HEK293T (cell line): ENCODE results near the gene RASA3.

ENCODE experiments used
- CTCF ChIA-PET: fragments of 350-600 bp; formaldehyde crosslinking; extraction: SDS; loops from one replicate; lab custom pipeline; 2021; ENCODE audit warnings: antibody characterized with exemption, inconsistent platforms; lab: Yijun Ruan, JAX
- POLR2A ChIA-PET: fragments of 350-600 bp; formaldehyde crosslinking; extraction: SDS; loops from one replicate; lab custom pipeline; 2020; ENCODE audit warnings: antibody characterized with exemption, inconsistent platforms; lab: Yijun Ruan, JAX
- DNase-seq: peaks from one replicate; pipeline ENCODE4 v3.0.0; 2012; ENCODE audit warnings: mixed read lengths; ENCODE audit errors: extremely low spot score
- ARNT ChIP-seq: fragments of 450-650 bp; IDR thresholded peaks from 2 replicates; pipeline ENCODE4 v1.6.1; 2017; ENCODE audit warnings: mild to moderate bottlenecking
- BHLHE40 ChIP-seq: fragments of 450-650 bp; IDR thresholded peaks from 2 replicates; pipeline ENCODE4 v1.6.1; 2016; ENCODE audit warnings: mild to moderate bottlenecking, moderate library complexity, borderline replicate concordance
- CTBP1 ChIP-seq: fragments of 450-650 bp; IDR thresholded peaks from 2 replicates; pipeline ENCODE4 v1.6.1; 2016; ENCODE audit warnings: borderline replicate concordance
- ELF4 ChIP-seq: fragments of 450-650 bp; IDR thresholded peaks from 2 replicates; pipeline ENCODE4 v1.6.1; 2017; ENCODE audit warnings: antibody characterized with exemption
- FOXA1 ChIP-seq: fragments of 450-650 bp; IDR thresholded peaks from 2 replicates; pipeline ENCODE4 v1.6.1; 2016; ENCODE audit warnings: mild to moderate bottlenecking
- FOXK2 ChIP-seq: fragments of 450-650 bp; IDR thresholded peaks from 2 replicates; pipeline ENCODE4 v1.6.1; 2016; ENCODE audit warnings: mild to moderate bottlenecking
- FOXM1 ChIP-seq: fragments of 450-650 bp; IDR thresholded peaks from 2 replicates; pipeline ENCODE4 v1.6.1; 2017; ENCODE audit warnings: mild to moderate bottlenecking, borderline replicate concordance
- HDGF ChIP-seq: fragments of 450-650 bp; IDR thresholded peaks from 2 replicates; pipeline ENCODE4 v1.6.1; 2017; ENCODE audit warnings: antibody characterized with exemption, borderline replicate concordance
- L3MBTL2 ChIP-seq: fragments of 450-650 bp; conservative IDR thresholded peaks from 2 replicates; pipeline ENCODE4 v1.6.1; 2016; ENCODE audit warnings: mild to moderate bottlenecking
- LEF1 ChIP-seq: fragments of 450-650 bp; IDR thresholded peaks from 2 replicates; pipeline ENCODE4 v1.6.1; 2017; ENCODE audit warnings: mild to moderate bottlenecking, borderline replicate concordance
- NFRKB ChIP-seq: fragments of 450-650 bp; IDR thresholded peaks from 2 replicates; pipeline ENCODE4 v1.6.1; 2016; ENCODE audit warnings: mild to moderate bottlenecking, moderate library complexity
- PKNOX1 ChIP-seq: fragments of 450-650 bp; IDR thresholded peaks from 2 replicates; pipeline ENCODE4 v1.6.1; 2016
- SP1 ChIP-seq: fragments of 450-650 bp; IDR thresholded peaks from 2 replicates; pipeline ENCODE4 v1.6.1; 2017
- SUZ12 ChIP-seq: fragments of 450-650 bp; IDR thresholded peaks from 2 replicates; pipeline ENCODE4 v1.6.1; 2016; ENCODE audit warnings: mild to moderate bottlenecking
- TARDBP ChIP-seq: fragments of 450-650 bp; IDR thresholded peaks from 2 replicates; pipeline ENCODE4 v1.6.1; 2016
- ZNF384 ChIP-seq: fragments of 450-650 bp; IDR thresholded peaks from 2 replicates; pipeline ENCODE4 v1.6.1; 2016

The RASA3 gene

GRCh38 chr13:114024603-114025404, 107.6 kb downstream of the RASA3 start:
- no peak for DNase-seq
- CTCF ChIA-PET: no interaction called here
- POLR2A ChIA-PET: no interaction called here
- TF ChIP-seq CTBP1 (no peak), NFRKB (no peak), ELF4 (no peak), SP1 (no peak), PKNOX1 (no peak), ARNT (no peak), ZNF384 (no peak)

- CTCF ChIA-PET: no interaction called here
- POLR2A ChIA-PET: no interaction called here
- TF ChIP-seq ELF4 (no peak), FOXM1 (no peak), L3MBTL2 (no peak), SP1 (no peak), CTBP1 (no peak), LEF1 (no peak), ZNF384 (no peak), TARDBP (no peak), FOXA1 (no peak), HDGF (no peak), FOXK2 (no peak), NFRKB (no peak), SUZ12 (no peak), BHLHE40 (no peak), PKNOX1 (no peak), ARNT (no peak)
- DNase-seq: no peak
Measured at GRCh38 chr13:114023716-114024602, 108.5 kb downstream of the RASA3 start.

GRCh38 chr13:114022876-114023275, 109.5 kb downstream of the RASA3 start:
- ChIA-PET CTCF (no interaction called here), POLR2A (no interaction called here)
- TF ChIP-seq LEF1: no peak
- DNase-seq: no peak

GRCh38 chr13:114022309-114022669, 110.1 kb downstream of the RASA3 start:
- ChIA-PET CTCF (no interaction called here), POLR2A (no interaction called here)
- no peak for DNase-seq
- TF ChIP-seq TARDBP (no peak), FOXA1 (no peak), CTBP1 (no peak), SP1 (no peak), LEF1 (no peak), BHLHE40 (no peak), PKNOX1 (no peak), ARNT (no peak), FOXK2 (no peak), FOXM1 (no peak), NFRKB (no peak), L3MBTL2 (no peak), SUZ12 (no peak), ZNF384 (no peak)

GRCh38 chr13:114021464-114022308, 110.7 kb downstream of the RASA3 start:
- POLR2A ChIA-PET: no interaction called here
- CTCF ChIA-PET: no interaction called here
- no peak for TF ChIP-seq FOXM1
- TF ChIP-seq PKNOX1: no peak
- no peak for TF ChIP-seq FOXA1
- no peak for TF ChIP-seq LEF1
- TF ChIP-seq L3MBTL2: no peak
- TF ChIP-seq HDGF: no peak
- TF ChIP-seq SUZ12: no peak
- no peak for TF ChIP-seq CTBP1
- TF ChIP-seq ZNF384: no peak
- TF ChIP-seq ELF4: no peak
- TF ChIP-seq BHLHE40: no peak
- TF ChIP-seq ARNT: no peak
- TF ChIP-seq NFRKB: no peak
- TF ChIP-seq FOXK2: no peak
- TF ChIP-seq SP1: no peak
- DNase-seq: no peak
